ENCODE data around the gene CAPN5. TPM values are rescaled to one million over a fixed set of nuclear protein-coding genes. Genes with fewer than 3 reads are reported as not detected.

CAPN5 gene
- total and polyA plus RNA-seq, 7 donors, result 0.59 to 1.8 (median 0.88) TPM

DNA sequence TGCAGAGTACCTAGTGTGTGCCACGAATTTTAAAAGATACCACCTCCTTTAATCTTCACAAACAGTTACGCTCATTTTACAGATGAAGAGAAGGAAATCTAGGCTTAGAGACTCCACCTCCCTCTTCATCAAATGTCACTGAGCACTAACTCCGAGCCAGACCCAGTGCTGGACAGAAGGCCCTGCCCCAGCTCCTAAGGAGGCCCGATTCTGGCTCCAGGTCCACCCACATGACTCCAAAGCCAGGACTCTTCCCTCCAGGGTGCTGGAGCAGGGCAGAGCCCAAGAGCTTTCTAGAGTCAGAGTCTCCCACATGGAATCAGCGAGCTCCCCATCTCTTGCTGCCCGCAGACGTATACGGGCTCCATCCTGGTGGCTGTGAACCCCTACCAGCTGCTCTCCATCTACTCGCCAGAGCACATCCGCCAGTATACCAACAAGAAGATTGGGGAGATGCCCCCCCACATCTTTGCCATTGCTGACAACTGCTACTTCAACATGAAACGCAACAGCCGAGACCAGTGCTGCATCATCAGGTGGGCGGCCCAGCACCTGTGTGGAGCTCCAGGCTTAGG lies 88.9 kb downstream of the CAPN5 start:
- Histone ChIP-seq H3K4me1 (peaks cover 6% of the 10 kb centered on the region), H3K4me3 (no peak overlapping the region), H3K9me3 (no peaks in the 10 kb centered on the region), H3K36me3 (ENCODE audit: insufficient read depth in 1 of 2, low read depth in 1 of 2) (no peaks in the 10 kb centered on the region), H3K27me3 (ENCODE audit: insufficient read depth in 3 of 3, low read length in 2 of 3) (no peaks in the 10 kb centered on the region), H3K27ac (no peak overlapping the region)
- DNase-seq, result no peak
- TF ChIP-seq, protein P1, sequence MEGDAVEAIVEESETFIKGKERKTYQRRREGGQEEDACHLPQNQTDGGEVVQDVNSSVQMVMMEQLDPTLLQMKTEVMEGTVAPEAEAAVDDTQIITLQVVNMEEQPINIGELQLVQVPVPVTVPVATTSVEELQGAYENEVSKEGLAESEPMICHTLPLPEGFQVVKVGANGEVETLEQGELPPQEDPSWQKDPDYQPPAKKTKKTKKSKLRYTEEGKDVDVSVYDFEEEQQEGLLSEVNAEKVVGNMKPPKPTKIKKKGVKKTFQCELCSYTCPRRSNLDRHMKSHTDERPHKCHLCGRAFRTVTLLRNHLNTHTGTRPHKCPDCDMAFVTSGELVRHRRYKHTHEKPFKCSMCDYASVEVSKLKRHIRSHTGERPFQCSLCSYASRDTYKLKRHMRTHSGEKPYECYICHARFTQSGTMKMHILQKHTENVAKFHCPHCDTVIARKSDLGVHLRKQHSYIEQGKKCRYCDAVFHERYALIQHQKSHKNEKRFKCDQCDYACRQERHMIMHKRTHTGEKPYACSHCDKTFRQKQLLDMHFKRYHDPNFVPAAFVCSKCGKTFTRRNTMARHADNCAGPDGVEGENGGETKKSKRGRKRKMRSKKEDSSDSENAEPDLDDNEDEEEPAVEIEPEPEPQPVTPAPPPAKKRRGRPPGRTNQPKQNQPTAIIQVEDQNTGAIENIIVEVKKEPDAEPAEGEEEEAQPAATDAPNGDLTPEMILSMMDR (IDR thresholded peaks at IDR 0.05), result no peak
- intact Hi-C loops (cut with DNase I), result no loop called here
- WGBS, 3 donors, result 90 to 94% (median 92%) methylated on average over 13 of the region's 13 CpGs
- no peak for ATAC-seq

DNA sequence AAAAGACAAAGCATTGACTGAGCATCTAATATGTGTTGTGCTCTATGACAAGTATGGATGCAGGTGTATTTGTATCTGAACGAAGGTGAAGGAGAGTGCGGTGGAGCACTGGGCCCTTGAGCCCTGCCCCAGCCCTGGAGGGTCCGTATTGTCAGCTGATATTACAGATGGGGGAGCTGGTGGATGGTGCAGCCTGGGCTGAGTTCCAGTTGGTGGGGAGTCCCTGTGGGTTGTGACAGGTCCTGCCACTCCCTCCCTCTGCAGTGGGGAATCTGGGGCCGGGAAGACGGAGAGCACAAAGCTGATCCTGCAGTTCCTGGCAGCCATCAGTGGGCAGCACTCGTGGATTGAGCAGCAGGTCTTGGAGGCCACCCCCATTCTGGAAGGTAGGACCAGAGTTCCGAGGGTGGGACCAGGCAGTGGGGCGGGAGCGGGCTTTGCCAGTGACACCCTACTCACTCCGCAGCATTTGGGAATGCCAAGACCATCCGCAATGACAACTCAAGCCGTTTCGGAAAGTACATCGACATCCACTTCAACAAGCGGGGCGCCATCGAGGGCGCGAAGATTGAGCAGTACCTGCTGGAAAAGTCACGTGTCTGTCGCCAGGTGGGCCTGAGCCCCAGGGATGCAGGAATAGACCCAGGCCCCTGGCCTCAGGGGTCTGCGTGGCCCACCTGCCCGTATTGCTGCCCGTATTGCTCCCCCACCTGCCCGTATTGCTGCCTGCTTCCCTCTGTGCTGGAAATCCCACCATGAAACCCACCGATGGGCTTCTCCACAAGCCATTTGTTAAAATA lies 89.8 kb downstream of the CAPN5 start:
- Histone ChIP-seq H3K4me1 (peaks cover 6% of the 10 kb centered on the region), H3K27ac (no peak overlapping the region), H3K27me3 (ENCODE audit: insufficient read depth in 3 of 3, low read length in 2 of 3) (no peaks in the 10 kb centered on the region), H3K36me3 (ENCODE audit: insufficient read depth in 1 of 2, low read depth in 1 of 2) (no peaks in the 10 kb centered on the region), H3K9me3 (no peaks in the 10 kb centered on the region), H3K4me3 (no peak overlapping the region)
- ATAC-seq, result no peak
- intact Hi-C loops (cut with DNase I), result no loop called here
- TF ChIP-seq, protein P1 (IDR thresholded peaks at IDR 0.05), result no peak
- DNase-seq, result no peak
- 94 to 96% (median 94%) methylated on average over 22 to 26 of the region's 26 CpGs for WGBS, 3 donors

DNA sequence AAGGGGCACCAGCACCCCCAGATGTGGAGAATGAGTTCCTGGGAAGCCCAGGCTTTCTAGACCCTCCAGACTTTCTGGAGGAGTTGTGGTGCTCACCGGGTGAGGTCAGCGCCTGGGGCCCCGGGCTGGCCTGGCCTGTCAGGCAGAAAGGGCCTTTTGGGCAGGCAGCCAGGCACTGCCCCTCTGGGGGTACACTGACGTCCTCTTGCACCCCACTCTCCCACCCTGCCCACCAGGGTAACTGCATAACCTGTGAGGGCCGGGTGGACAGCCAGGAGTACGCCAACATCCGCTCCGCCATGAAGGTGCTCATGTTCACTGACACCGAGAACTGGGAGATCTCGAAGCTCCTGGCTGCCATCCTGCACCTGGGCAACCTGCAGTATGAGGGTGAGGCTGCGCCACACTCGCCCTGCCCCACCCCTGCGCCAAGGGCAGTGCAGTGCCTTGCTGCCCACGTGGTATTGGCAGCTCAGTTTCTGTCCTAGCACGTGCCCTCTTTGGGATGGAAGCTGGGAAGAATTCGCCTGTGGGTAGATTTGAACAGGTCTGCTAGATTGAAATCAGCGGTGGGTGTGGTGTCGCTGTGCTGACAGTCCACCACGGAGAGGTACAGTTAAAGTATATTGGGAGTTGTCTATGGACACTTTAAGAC lies 91.4 kb downstream of the CAPN5 start:
- WGBS, 3 donors, result 89 to 91% (median 89%) methylated on average over 19 of the region's 19 CpGs
- Histone ChIP-seq H3K4me3 (no peak overlapping the region), H3K27me3 (ENCODE audit: insufficient read depth in 3 of 3, low read length in 2 of 3) (no peaks in the 10 kb centered on the region), H3K27ac (no peak overlapping the region), H3K9me3 (no peaks in the 10 kb centered on the region), H3K36me3 (ENCODE audit: insufficient read depth in 1 of 2, low read depth in 1 of 2) (no peaks in the 10 kb centered on the region), H3K4me1 (peaks cover 6% of the 10 kb centered on the region)
- TF ChIP-seq, protein P1 (IDR thresholded peaks at IDR 0.05), result no peak
- ATAC-seq, result no peak
- intact Hi-C loops (cut with DNase I), result no loop called here
- peak in 1 of 2 donors; percentile 46 for DNase-seq

DNA sequence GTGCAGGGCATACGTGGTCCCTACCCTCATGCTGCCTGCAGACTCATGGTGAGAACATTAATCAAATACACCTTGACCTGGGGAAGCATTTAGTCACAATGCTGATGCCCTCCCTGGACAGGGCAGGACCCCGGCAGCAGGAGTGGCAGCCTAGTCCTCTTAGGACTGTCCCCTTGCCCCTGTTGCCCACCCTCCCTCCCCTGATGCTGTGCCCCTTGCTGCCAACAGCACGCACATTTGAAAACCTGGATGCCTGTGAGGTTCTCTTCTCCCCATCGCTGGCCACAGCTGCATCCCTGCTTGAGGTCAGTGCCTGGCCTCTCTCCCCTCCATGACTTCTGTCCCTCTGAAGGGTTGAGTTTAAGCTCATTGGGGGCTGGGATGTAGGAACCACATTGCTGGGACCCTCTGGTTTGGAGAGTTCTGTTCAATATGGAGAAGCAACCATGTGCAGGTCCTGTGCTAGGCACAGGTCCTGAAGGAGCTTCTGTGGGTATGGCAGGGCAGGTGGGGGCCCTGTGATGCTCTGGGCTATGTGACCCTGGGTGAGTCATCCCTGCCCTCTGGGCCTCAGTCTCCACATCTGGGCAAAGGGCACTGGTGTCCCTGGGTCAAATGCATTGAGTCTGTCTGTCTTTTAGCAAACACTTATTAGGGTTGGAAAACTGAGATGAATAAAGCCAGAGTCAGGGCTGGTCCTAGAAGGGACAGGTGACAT lies 92.6 kb downstream of the CAPN5 start:
- 74 to 88% (median 77%) methylated on average over 4 of the region's 4 CpGs for WGBS, 3 donors
- no peaks in the 10 kb centered on the region for H3K4me1 ChIP-seq
- no peaks in the 10 kb centered on the region for H3K9me3 ChIP-seq
- no peak overlapping the region for H3K4me3 ChIP-seq
- no peaks in the 10 kb centered on the region for H3K27me3 ChIP-seq (ENCODE audit: insufficient read depth in 3 of 3, low read length in 2 of 3)
- no peak overlapping the region for H3K27ac ChIP-seq
- ATAC-seq (no peak), DNase-seq (peak in 1 of 2 donors; percentile 22)
- TF ChIP-seq, protein P1 (IDR thresholded peaks at IDR 0.05), result no peak
- intact Hi-C loops (cut with DNase I), result no loop called here
- H3K36me3 ChIP-seq (ENCODE audit: insufficient read depth in 1 of 2, low read depth in 1 of 2), result no peaks in the 10 kb centered on the region
